Right renal cortex interstitium (tissue), 3 donors: ENCODE data around the gene SLC6A6. TPM values are rescaled to one million over a fixed set of nuclear protein-coding genes. Genes with fewer than 3 reads are reported as not detected.
A peak's percentile ranks its signal among the peaks of the same experiment; 100 is the strongest.

Experiments used
- DNase-seq, 3 donors: peaks; one replicate each; pipeline ENCODE4 v3.0.0-alpha.2; 2013; ENCODE audit warnings: low read depth in 3 of 3, low spot score in 2 of 3
- polyA plus RNA-seq, 3 donors: library from polyadenylated mRNA; unstranded; fragments of 120-200 nt; gene quantifications; one replicate each; pipeline ENCODE4 v1.2.1, GENCODE V29; 2013; ENCODE audit not compliant: insufficient read length in 3 of 3

The SLC6A6 gene
- polyA plus RNA-seq, 3 donors, result 16.8 to 18.1 (median 17.1) TPM

DNA sequence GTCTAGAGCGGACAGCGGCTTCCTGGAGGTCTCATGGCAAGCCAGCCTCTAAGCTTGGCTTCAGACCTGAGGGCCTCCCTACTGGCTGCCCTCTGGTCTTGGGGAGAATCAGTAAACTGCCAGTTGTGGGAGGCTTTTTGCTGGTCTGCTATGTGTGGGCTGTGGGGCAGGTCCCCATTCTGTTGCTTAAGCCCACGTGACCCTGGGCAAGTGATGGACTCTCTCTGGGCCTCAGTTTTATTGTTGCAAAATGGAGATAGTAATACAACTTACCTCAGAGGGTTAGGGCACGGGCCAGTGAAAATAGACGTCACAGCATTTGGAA, 61.7 kb downstream of the SLC6A6 start:
- DNase-seq, result no peak

DNA sequence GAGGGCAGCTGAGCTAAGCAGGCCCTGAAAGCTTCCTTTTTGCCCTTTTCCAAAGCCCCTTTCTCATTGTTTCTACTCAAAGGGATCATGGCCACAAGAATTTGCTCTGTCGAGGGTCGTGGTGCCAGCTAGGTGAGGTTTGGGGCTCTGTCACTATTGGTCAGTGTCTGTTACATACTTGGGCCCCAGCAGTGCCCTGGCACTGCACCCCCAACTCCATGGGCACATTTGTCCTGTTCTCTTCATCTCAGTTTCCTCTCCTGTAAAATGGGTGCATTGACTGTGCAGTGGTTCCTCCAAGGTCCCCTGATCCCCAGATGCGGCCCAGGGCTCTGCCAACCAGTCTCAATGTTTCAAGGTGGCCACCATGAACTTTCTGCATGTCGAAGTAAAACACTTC, 62.1 kb downstream of the SLC6A6 start:
- DNase-seq, result no peak

DNA sequence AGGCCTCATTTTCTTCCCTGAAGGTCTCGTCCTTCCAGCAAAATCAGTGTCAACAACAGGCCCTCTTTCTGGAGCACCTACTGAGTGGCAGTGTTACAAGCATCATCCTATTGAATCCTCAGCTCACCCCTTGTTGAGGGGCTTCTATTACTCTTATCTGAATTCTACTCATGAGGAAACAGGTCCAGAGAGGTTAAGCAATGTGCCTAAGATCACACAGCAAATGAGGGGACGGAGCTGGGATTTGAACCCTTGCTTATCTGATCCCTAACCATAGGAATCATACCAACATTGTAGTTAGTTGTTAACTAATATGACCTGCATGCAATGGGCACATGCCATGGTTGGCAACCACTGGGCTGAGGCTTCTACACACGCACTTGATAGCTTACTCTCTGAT, 63.0 kb downstream of the SLC6A6 start:
- no peak for DNase-seq

DNA sequence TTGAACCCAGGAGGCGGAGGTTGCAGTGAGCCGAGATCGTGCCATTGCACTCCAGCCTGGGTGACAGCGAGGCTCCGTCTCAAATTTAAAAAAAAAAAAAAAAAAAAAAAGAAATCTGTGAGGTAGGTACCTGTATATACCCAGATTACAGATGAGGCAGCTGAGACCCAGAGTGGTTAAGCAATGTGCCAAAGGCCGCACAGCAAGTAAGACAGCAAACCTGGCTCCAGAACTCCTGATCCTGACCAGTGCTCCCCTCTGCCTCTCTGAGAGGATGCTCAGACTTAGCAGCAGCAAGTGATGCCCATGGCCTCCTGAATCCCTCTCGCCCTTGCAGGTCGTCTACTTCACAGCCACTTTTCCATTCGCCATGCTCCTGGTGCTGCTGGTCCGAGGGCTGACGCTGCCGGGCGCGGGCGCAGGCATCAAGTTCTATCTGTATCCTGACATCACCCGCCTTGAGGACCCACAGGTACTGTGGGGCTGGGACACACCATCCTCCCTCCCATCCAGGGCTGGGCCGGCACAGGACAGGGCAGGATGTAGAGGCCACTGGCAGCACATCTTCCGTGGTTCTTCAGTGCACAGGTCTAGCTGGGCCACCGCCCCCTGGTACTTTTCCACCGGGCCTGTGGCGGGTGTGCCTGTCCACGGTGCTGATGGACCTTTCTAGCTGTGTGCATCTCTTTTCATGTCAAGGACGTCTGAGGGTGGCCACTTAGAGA, 63.9 kb downstream of the SLC6A6 start:
- DNase-seq, result no peak

DNA sequence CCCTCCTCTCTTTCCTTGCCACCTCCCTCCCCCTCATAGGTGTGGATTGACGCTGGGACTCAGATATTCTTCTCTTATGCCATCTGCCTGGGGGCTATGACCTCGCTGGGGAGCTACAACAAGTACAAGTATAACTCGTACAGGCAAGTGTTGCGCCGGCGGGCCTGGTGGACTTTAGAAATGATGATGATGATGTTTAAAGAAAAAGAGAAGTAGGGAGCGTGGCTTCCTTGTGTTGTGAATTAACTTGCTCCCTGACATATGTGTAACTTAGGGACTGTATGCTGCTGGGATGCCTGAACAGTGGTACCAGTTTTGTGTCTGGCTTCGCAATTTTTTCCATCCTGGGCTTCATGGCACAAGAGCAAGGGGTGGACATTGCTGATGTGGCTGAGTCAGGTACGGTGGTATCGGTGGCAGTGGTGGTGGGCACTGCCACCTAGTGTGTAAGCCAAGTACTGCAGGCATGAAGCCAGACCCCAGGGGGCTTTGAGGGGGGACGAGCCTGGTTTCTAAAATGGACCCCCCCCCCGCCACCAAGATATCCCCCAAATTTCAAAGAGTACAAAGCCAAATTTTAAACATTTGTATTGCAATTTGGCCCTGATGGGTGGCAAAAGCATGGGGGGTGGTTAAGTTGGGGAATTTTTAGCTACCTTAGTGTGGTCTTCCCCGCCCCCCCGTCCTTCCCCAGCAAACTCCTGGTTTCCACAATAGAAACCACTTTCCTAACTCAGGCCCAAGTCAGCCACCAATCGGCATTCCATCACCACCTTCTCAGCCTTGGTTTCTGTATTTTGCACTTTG, 65.6 kb downstream of the SLC6A6 start:
- no peak for DNase-seq

DNA sequence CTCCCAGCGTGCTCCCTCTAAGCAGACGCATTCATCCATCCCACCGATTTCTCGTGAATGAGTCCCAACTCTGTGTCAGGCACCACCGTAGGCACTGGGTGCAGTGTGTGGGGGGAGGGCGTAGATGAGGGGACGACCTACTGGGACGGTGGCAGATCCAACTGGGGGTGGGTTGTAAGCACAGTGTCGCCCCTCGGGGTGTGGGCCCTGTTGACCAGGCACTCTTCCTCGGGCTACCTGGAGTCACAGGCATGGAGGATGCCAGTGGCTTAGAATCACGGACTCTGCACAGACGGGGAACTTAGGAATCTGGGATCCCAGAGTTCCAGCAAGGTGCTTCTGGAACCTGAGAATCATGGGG, 66.2 kb downstream of the SLC6A6 start:
- DNase-seq, result no peak

DNA sequence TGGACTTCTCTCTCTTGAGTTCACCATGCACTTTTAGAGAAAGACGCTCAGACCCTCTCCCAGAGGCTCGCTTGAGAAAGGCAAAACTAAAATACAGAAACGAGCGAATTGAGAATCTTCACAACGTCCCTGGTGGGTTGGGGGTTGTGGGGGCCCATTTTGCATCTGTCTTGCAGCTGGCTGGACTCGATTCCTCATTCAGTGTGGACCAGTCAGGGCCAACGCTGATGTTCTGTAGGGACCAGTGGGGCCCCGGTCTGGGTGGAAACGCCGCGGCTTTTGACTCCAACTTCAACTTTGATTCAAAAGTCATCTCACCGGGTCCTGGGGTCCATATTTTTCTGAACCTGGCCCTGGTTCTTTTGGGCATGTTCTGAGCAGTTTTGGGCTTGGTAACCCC, 68.1 kb downstream of the SLC6A6 start:
- no peak for DNase-seq

DNA sequence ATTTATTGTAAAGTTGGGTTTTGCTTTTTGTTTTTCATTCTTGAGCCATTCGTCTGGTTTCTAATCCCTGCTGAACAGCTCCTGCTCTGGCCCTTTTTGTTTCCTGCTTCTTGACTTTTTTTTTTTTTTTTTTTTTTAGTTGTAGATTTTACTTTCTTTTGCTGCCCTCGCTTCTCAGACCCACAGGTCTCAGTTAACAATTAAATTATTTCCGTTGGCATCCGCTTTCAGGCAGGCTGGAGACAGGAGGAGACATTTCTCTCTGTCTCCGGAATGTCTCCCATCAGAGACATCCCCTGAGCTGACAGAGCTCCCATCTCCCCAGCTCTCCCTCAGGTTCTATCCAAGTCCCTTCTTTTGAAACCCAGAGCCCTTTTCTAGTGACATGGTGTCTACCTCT, 68.6 kb downstream of the SLC6A6 start:
- DNase-seq, result no peak

DNA sequence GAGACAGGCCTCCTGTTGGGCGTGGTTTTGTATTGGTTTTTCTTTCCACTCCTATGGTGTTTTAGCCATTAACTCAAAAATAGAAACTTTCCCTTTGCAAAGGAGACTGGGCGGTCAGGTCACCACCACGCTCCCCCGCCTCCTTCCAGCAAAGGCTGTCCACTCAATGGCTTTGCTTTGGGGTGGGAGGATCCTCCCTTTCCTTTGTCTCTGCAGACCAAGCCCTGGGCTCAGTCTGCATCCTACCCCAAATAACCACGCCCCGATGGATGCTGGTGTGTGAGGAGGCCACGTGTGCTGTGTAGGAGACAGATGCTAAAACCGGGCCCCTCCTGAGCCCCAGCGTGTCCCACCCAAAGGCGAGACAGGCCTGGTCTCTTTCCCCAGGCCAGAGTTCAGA, 69.3 kb downstream of the SLC6A6 start:
- DNase-seq, result no peak

DNA sequence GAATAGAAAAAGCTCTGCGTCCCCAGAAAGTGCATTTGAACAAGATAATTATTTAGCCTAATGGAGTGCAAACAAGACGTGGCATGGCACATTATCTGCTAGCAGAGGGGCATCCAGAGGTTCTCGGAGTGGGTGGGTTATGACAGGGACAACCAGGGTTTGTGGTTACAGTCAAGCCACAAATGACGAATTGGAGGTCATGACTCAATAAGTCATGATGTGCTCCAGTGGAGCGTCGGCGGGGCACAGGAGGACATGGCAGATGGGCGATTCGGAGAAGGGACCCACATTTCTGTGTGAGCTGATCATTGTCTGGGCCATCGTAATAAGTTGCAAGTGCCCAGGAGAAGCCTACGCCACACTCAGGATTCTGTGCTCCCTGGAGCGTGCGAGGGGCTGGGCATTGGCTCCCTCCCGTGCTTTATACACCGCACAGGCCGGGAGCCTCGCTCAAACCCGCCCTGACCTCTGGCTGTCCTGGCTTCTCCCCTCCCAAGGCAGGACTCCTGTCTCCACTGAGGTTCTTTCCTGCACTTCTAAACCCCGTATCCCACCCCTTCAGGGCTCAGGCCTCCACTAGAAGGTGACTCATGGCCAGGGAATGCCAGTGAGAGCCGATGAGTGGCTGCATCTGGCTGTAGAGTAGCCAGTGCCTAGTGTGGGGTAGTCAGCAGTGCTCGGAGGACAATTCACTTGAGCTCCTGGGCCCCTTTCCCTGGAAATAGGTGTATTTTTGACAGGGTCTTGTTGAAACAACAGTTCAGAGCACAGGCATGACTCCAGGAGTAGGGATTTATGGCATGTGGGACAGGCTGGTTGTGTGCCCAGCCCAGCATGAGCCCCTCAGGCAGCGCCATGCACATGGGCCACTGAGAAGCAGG, 70.3 kb downstream of the SLC6A6 start:
- no peak for DNase-seq

DNA sequence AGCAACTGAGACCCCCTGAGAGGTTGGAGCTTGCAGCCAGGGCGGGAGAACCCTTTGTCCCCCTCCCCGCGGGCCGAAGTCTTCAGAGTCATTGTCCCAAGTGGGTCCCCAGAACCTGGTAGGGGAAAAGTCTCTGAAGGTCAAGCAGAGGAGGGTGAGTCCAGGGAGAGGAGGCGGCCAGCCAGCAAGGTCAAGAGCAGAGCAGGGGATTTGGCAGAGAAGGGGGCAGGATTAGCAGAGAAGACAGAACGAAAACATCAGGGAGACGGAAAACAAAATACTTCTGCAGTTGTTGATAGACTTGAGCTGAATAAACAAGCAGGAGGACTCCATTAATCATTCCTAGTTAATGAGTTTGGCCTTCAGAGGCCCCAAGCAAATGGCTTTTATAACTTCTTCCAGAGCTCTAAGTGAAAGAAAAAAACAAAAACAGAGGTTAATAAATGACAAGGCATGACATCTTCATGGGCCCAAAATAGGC, 71.0 kb downstream of the SLC6A6 start:
- peak in 2 of 3 donors; percentile 63 to 73 for DNase-seq

DNA sequence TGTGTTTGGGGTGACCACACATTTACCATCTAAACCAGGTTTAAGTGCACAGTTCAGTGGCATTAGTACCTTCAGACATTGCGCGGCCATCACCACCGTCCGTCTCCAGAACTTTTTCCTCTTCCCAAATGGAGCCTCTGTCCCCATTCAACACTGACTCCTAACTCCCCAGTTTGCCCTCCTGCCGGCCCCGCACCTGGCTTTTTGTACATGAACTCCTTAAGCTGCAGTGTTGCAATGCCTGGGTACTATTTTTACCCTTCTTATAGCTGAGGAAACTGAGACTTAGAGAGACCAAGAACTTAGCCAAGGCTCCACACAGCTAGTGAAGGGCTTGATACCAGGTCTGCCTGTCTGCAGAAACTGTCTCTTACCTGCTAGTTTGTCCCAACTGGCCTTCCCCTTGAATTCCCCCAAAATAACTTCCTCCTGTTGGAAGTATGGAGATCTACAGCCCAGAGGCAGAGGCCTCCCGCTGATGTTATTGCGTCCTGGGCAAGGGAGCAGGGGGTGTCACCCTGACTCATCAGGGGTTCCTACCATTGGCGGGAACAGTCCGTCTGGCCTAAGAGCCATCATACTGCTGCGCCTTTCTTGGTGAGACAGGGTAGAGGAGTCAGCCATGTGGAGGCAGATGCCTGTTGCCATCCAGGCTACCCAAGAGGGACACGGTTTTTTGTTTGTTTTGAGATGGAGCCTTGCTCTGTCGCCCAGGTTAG, 72.1 kb downstream of the SLC6A6 start:
- DNase-seq, result no peak

DNA sequence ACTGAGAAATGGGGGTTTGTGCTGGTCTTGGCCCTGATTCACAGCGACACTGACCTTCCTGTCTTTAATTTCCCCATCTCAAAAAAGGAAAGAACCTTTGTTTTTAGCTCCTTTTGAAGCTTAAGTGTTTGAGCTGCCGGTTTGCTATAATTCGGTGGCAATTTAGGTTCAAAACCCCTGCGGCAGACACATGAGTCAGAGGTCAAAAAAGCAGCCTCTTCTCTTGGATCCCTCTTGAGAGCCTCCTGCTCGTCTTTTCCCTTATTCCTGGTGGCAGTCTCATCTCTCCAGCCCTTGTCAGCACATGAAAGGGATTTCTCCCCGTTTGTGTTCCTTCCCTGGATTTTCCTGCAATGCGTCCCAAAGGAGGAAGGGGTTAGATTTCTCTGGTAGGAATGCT, 73.2 kb downstream of the SLC6A6 start:
- no peak for DNase-seq

DNA sequence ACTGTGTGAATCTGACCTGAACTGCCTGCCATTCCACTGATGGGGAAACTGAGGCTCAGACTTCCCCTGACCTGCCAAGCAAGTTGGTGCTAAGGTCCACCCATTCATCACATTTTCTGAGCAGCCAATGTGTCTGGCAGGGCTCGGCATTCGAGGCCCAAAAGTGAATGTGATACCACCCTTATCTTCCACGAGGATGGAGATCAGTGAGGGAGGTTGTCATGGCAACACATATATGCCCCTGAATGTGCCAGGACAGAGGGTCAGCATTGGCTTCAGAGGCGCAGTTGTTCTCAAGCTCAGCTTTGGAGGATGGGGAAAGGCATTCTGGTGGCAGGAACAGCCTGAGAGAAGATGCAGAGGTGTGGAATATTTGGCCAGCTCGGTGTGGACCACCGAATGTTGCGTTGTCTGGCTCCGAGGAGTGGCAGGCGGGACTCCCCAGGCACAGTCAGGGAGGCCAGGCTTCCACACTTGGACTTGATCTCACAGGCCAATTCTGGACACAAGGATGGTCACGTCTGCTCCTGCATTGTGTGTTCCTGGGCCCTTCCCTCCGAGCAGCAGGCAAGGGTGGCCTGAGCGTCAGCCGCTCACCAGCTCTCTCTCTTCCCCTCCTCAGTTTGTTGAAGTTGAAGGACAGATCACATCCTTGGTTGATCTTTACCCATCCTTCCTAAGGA, 74.3 kb downstream of the SLC6A6 start:
- no peak for DNase-seq

DNA sequence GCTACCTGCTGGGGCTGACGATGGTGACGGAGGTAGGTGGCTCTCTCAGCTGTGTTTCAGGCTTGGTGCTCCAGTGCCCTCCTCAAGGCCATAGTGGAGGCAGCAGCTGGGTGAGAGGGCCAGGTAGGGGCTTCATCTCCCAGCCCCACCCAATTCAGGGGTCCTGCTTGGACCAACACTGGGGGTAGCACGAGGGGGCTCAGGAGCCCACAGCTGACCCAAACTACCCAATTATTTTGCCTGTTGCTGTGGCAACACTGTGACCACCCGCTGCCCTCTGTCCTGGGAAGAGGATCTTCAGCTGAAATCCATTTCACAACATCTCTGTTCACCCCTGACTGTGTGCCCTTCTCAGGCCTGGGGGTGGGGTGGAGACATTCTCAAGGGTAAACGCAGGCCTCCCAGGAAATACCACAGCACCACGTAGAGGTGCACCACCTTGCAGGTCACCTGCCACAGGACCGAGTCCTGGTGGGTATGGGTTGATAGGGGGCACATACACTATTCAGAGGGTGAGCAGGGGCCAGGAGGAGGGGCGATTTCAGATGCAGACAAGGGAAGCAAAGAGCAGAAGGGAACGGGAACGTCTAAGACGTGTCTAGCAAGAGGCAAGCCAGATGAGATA, 75.0 kb downstream of the SLC6A6 start:
- DNase-seq, result no peak

DNA sequence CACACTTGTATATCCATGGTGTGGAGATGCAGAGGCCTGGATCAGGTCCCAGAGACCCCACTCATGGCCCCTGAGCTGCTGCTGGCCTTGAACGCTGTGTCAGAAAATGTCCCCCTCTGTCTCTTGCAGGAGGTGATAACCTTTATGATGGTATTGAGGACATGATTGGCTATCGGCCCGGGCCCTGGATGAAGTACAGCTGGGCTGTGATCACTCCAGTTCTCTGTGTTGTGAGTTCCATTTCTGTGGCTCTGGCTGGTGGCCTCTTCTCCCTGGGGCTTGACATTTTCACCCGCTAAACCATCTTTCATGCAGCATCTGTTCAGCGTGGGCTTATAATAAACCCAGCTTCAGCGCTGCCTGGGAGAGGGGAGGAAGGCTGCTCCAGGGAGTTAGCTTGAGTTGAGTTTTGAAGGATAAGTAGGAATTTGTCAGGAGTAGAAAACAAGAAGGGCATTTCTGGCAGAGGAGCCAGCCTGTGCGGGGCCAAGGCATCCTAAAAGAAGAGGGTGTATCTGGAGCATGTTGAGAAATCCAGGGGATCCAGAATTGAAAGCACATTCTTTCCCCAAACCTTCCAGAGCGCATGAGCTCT, 76.6 kb downstream of the SLC6A6 start:
- DNase-seq, result no peak

DNA sequence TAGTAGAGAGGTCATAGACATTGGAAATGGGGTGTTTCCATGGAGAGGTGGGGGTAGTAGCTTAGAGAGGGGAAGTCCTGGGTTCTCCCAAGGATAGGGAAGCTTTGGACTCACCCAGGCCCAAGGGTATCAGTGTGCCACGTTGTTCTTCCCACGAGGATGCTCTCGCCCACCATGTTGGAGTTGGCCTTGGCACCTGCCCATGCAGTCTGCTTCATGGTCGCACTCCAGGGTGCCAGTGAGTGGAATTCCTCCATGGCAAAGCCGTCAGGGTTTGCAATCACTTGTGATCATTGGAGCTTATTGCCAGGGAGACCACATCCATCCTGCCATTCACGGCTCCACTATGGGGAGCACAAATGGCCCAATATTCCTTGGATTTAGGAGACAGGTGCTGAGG, 77.2 kb downstream of the SLC6A6 start:
- DNase-seq, result no peak

DNA sequence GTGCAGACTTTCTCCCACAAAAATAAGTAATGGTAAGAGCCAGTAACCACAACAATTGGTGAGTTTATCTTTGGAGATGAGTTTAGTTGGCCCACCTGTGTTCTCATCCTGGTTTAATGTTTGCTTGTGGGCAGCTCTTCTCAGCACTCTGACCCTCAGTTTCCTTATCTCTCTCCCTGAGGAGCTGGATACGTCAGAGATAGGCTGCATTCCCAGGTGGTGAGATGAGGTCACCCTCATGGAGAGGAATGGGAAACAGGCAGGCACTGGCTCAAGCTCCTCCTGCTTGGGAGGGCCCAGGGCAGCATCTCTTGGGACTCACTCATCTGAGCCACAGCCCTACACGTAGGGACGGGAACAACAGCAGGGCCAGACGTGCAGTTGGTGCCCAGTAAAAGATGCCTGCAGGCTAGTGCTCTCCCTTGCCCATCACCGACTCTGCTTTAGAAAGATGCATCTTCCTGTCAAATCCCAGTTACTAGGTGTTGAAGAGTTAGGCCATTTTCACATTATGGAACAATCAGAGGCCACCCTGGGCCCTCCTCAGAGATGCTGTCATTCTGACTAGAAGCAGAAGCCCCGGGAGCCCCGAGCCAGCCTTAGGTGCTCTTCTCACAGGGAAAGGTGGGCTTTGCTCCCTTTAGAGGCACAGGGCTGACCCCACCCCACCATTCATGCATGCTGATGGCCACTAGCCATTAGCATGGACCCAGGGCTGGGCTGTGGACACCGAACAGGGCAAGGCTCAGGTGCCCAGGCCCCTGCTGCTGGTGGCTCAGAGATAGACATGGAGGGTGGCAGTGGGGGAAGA, 78.0 kb downstream of the SLC6A6 start:
- no peak for DNase-seq
